ELF-1 (cell line): ENCODE data around the gene PNCK.
"Not testable (repeated sequence)": the region's sequence is repeated elsewhere in the genome, so short reads cannot be mapped to it uniquely, and the experiment has no call there.

Experiments
- DNase-seq: peaks from one replicate; pipeline ENCODE4 v3.0.0-alpha.2; 2016; ENCODE audit warnings: low read depth, low spot score

PNCK gene

DNA sequence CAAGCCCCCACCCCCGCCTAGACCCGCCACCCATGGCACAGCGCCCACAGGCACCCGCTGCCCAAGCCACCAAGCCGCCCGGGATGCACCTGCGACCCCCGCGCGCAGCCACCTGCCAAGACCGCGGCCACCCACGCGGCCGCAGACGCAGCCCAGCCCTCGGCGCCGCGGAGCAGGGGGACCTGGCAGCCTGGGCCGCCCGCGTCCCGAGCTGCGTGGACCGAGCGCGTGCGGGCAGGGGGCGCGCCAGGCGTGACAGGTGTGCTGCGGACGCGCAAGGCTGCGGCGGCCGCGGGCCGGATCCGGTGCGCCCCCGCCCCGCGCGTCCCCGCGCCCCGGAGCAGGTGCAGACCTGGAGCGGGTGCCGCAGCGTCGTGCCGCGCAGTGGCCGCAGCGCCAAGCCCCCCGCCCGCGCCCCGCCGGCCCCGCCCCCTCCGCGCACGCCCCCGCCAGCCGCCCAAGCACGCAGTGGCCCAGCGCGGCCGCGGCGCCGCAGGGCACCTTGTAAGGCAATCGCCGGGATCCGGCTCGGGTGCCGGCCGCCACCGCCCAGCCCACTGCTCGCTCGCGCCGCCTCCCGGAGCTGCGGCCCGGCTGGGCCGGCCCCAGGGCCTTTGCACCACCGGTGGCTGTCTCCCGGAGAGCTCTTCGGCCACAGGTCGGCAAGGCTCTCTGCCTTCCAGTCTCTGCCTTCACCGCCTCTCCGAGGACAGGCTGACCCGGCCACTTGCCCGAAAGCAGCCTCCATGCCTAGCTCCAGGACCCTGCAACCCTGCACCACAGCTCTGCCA lies at the start of gene PNCK:
TSS of gene PNCK (minus strand) at position 386 of the 791 bp plus-strand sequence. CDS start 737 bp downstream, outside the sequence.
- DNase-seq, result peak; percentile 57

DNA sequence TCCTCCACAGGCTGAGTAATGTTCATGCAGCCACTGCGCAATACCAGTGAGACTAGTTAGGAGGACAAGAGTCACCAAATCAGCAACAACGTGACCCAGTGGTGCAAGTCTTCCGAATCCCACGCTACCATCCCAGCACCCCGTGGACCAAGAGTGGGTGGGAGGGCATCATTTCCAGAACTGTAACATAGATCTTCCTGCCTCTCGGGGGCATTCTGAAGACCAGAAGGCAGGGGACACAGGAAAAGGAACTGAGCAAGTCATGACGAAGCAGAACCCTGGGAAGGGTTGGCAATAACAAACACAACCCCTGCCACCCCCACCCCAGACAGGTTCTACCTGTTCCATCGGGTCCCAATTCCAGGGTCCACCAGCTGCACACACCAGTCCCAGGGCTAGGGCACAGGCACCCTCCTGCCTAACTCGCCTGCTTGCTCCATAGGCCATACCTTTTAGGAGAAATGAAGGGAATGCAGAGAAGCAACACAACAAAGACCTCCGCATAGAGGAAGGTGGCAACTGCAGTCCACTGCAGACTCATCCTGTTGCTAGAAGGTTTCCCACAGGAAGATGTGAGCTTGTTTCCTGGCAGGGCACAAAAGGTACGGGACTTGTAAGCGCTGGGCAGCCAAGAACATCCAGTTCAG lies 49.2 kb upstream of the PNCK start:
- peak; percentile 64 for DNase-seq

DNA sequence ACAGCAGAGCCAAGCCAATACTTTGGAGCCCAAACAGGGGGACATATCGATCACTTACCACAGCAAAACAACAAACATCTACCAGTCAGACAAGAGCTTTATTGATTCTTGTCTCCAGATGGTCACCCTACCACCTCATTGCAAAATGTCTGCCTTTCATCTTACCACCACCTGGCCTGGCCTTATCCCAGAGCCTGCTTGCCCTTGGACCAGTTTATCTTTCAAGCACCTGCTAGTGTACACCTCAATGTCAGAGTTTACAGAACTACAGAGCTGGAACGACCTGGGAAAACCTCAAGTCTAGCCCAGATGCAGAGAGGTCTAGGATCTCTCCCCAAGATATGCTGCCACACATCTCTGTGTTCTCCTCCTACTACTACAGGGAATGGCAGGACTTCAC lies 46.1 kb upstream of the PNCK start:
- no peak for DNase-seq

DNA sequence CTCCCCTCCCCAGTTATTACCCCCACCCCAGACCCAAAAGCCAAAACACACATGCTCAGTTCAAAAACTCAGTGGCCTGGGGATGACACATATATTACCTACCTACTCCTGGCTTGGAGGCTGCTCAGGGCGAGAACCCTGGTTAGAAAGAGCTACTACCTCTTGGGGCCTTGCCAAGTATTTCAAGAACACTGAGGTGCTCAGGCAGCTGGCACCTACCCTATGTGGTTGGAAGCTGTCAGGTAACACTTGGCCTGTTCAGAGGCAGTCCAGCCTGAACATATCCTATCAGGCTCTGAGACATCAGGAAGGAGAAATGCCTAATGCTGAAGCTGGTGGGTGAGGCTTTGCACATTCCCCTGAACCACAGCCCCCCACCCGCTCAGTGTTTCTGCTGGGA lies 45.6 kb upstream of the PNCK start:
- no peak for DNase-seq

DNA sequence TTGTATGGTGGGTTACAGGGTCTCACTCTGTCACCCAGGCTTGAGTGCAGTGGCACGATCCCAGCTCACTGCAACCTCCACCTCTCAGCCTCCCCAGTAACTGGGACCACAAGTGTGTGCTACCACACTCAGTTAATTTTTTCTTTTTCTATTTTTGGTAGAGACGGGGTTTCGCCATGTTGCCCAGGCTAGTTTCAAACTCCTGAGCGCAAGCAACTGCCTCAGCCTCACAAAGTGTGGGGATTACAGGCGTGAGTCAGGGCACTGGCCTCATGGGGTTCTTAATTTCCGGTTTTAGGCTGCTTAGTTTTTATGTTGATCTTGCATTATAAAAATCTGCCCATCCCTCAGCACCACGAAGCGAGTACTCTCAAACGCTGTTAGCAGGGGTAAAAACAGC lies 43.8 kb upstream of the PNCK start:
- no peak for DNase-seq

DNA sequence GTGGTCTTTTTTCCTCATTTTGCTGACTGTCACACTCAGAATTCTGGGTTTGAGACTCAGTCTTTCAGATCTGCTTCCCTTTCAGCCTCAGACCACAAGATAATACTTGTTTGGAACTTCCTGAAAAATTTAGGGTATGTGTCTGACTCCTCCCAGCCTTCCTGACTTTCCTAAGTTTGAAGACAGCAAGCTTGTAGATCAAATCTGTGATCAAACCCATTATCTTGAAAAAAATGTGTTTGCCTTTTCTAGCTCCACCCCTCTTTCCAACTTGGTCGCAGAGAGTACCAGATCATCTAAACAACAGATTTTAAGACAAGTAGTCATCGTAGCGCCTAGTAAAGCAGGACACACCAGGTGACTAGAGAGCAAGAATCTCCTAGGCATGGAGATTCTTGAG lies 40.6 kb upstream of the PNCK start:
- DNase-seq, result no peak

DNA sequence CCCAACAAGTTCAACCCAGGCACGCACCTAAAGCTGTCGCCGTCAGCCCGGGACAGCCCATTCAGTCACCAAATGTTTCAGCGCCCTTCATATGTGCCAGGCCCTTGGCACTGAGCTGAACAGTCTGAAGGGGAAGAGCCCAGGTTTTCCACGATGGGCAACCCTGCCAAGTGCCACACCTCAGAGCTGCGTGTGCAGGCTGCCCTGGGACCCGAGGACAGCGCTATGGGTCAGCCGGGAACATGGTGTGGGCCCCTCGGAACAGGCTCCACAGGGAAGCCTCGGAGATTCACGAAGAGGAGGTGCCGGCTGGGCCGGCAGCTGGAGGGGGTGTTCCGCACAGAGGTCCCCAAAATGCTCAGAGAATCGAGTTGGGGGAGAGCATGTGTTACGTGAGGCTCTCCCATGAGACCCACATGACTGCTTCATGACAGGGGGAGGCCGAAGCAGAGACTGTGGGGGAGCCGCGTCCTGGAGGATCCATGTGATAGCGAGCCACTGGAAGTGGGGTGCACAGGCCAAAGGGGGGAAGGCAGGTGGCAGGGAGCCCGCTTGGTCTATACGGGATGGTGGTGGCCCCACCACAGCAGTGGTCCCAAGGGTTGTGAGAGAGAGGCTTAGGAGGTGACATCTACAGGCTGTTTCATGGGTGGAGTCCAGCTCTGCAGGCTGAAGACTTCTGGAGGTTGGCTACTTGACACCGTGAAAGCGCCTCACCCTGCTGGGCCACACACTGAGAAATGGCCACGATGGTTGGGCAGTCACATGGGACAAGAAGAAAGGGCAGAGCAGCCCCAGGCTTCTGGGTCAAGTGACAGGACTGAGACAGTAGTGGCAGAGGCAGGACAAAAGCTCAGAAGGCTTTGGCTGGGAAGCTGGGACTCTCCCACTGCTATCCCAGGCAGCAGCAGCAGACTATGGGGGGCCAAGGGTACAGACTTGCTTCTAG lies 36.4 kb upstream of the PNCK start:
- DNase-seq, result no peak

DNA sequence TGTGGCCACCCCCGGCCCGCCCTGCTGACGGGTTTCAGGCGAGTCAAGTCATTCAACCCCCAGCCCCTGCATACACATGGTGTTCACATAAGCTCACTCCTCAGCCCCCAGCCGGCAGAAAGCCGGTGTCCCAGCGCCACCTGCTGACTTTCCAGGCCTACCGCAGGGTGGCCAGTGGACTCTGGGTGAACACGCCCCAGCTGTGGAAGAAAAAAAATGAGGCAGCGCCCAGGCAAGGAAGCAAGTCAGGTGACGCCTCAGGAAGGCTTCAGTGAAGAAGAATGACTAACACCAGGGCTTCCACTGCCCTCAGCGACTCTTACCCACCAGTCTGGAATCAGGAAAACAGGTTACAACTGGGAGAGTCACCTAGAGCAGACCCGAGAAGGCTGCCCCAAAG lies 34.8 kb upstream of the PNCK start:
- peak; percentile 94 for DNase-seq

DNA sequence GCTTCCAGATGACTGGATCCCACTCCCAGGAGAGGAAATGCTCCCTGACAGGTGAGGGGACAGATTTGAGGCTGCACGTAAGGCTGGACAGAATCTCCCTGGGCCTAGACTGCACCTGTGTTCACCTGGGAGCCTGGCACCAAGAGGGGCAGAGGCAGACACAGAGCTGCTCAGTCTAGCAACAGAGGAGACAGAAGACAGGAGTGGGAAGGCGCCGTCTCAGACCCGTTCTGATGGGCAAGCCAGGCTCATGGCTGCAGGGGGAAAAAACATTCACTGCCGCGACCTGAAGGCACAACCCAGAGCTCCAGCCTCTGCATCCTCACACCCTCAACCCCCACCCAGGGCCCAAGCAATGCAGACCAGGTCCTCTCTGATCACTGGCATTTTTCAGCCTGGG lies 33.8 kb upstream of the PNCK start:
- DNase-seq, result no peak

DNA sequence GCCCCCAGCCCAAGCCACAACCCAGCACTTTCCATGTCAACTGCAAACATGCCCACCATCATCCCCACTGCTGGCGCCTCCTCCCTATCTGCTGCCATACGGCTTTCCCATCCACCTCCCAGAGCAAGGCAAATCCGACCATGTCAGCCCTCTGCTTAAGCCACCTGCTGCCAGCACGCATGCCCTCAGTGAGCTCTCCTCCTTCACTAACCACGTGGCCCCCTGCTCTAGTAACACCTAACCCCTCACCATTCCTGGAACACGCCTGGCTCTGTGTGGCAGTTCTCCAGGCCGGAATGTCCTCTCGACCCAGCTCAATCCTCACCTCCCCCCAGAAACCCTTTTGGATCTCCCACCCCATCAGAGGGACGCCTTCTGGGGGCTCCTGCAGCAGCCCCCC lies 33.2 kb upstream of the PNCK start:
- DNase-seq, result no peak

DNA sequence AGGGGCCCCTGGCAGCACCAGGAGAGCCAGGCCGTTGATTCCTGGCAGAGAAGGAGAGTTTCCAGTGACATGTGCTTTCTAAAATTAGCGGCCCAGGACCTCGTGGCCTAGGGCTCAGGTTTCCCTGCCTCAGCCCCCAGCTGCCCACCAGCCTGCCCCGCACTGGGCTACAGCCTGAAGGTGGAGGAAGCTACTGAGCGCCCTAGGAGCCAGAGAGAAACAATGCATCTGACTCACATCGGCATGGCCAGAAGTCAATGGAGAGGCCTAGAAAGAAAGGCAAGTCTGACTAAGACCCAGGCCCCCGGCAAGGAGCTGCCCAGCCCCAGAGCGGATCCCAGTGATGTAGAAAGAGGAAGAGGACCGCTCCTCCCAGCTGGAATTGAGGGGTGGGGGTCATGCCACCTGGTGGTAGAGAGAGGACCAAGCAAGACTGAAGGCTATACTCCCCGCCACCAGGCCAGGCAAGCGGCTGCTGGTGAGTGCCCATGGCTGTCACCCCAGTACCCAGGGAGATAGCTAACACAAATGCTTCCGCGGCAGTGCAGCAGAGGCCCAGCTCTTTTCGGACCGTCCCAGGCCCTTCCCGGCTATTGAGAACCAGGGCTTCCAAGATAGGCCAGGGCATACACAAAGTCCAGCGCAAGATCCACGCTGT lies 31.9 kb upstream of the PNCK start:
- not testable (repeated sequence) for DNase-seq

DNA sequence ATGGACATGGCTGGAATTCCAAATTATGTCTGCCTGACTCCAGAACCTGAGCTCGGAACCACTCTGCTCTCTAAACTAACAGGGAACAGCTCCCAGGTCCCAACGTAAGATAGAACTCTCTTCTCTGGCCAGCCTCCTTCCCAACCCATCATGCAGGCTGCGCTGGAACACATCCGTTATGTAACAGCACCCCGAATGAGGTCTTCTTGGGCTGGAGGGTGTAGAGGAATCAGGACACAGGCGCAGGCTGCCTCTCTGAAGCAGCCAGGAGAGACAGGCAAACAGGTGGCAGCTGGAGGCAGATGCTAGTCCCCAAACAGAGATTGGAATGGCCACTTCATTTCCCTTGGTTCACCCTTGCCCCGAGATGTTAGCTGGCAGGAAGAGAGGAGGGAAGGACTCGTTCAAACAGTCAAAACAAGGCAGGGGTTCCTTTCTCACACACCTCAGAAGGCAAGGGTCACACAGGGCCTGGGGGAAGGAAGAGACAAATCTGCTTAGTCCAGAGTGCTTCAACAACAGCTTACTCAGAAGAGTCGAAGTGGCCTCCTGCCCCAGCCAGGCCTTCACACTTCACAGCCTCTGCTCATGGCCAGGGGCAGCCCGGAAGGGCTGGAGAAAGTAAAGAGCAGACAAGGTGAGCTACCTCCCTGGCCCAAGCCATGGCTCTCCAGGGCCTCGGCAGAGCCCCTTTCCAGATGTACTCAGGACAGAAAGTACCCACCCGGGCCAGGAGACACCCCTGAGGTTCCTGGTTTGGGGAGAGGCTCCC lies 31.2 kb upstream of the PNCK start:
- not testable (repeated sequence) for DNase-seq

DNA sequence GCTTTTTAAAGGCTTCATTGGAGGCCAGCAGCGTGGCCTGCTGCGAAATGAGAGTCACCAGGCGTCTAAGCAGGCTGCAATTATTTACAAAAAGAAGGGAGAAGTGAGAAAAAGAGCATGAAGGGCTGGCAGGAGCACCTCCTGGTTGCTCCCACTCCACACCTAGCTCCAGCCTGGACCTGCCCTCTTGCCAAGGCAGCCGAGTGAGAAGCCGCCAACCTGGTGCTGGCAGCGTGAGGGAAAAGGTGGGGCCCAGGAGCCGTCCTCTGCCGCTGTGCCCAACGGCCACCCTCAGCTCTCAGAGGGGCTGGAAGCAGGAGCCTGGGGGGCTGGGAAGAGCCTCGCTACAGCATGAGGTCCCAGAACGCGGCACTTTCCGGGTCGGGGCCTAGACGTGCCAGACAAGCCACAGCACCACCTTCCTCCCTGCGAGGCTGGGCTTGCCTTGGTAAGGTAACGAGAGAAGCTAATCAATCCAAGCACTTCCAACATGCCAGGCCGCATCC lies 30.5 kb upstream of the PNCK start:
- DNase-seq, result no peak

DNA sequence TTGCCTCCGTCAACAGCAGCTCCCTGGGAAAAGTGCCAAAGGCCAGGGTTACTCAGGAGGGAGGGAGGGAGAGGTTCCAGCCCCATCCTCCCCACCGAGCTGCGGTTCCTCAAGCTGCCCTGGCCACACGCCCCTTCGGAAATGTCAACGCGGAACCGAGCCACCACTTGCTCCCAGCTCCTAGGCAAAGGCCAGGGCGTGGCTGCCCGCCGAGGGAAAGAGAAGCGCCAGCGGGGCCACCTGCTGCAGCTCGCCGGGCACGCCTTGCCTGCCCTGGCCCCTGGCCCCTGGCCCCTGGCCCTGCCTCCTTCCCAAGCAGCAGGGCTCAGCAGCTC lies 29.4 kb upstream of the PNCK start:
- DNase-seq, result no peak

DNA sequence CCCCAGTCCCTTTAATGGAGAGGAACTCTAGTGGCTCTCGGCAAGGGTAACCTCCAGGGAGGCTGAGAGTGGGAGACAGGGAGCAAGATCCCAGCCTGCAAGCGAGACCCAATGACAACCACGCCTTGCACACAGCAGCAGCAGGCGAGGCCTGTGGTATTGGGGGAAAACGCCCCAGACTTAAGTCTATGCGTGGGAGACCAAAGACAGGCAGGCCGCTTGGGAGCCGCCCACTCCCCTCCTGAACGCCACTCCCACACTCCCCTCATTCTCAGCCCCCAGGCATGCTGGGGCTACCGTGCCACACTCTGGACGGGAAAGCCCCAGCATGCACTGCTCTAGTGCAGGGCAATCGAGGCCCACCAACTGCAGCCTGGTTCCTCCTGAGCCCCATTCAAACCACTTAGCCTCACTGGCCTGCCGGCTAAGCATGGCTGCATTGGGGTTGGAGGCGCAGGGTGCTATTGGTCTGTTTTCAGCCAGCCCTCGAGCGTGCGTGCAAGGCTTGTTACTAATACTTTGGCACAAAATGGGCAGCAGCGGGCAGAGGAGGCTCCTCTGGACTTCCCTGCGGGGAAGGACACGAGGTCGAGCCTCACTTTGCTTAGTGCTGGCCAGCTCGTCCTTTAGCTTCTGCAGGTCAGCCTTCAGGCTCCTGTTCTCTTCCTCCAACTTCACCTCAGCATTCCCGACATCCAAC lies 28.9 kb upstream of the PNCK start:
- no peak for DNase-seq

DNA sequence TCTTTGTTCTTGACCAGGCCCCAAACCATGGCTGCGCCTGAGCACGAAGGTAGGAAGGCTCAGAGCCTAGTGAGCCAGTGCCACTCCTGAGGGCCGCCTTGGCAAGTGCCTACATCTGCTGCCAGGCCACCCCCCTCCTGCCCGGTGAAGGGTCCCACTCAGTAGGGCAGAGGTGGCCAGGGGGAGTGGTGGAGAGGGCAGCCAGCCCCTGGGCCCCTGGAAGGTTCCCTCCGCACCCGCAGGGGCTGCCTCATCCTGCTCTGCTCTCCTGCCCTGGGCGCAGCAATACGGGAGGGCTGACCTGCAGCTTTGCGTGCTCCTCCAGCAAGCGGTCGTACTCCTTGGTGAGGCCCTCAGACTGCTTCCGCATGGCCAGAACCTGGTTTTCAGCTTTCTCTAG lies 28.1 kb upstream of the PNCK start:
- no peak for DNase-seq

DNA sequence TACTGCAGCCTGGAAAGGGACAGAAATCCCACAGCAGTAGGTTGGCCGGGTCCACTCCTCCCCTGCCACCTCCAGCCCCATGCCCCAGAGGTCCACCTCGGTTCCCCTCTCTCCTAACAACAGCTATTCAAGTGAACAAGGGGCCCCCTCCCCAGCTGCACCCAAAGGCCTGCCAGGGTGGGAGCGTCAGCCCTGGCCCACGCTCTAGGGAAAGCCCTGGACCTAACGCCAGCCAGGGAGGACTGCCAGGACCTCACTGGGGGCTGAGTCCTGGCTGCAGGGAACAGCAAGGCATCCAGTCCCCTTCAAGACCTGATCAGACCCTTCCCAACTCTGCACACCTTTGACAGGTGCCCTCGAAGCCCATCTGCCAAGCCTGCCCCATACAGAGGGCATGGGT lies 27.4 kb upstream of the PNCK start:
- DNase-seq, result no peak

DNA sequence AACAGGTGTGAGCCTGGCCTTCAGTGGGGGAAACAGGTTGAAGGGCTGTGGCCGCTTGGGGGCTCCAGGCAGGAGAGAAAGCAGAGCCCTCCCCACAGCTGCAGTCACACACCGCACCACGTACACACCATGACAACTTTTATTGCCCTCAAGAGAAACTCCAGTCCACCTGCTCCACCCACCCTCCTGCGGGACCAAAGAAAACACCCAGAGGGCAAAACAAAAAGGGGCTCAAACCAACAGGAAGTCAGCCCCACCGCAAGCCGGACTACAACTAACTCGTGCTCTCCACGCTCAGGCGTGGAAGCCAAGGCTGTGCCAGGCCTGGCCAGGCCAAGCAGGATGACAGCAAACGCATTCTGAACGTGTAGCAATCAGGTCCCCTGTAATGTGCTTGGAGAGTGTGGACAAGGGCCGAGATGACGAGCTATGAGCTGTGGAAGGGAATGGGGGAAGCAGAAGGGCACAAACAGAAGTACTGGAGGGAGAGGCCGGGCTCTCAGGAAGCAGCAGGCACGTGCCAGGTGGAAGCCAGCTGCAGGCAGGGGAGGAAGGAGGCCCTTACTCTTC lies 26.8 kb upstream of the PNCK start:
- peak; percentile 47 for DNase-seq

DNA sequence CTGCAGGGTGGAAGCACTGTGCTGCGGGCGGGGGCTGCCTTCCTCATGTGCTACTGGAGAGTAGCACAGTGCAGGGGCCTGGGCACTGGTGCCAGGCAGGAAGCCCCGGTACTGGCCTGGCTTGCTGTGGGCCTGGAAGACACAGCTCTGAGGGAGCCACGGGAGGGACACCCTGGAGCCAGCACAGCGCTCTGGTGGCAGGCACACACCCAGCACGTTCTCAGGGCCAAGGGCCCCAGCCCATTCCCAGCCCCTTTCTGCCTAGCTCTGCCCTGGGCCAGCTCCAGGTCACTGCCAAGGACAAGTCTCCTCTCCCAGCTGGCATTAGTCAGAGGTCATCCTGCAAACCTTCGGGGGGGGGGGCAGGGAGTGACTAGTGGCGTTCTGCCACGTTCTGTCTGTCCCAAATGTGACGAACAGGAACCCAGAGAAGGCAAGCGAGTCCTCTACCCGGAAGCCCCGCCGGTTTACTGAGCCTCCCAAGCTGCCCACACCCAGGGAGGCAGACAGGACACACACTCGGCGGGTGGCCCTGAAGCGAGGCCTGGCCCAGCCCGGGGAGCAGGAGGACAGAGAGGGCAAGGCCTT lies 26.3 kb upstream of the PNCK start:
- not testable (repeated sequence) for DNase-seq
